Fibroblast of peridontal ligament (primary cell): ENCODE measurements around the gene CACNA1D.

Experiments used
- DNase-seq: peaks from one replicate; pipeline ENCODE4 v3.0.0-alpha.2; 2010; ENCODE audit errors: extremely low read depth

Gene CACNA1D

DNA sequence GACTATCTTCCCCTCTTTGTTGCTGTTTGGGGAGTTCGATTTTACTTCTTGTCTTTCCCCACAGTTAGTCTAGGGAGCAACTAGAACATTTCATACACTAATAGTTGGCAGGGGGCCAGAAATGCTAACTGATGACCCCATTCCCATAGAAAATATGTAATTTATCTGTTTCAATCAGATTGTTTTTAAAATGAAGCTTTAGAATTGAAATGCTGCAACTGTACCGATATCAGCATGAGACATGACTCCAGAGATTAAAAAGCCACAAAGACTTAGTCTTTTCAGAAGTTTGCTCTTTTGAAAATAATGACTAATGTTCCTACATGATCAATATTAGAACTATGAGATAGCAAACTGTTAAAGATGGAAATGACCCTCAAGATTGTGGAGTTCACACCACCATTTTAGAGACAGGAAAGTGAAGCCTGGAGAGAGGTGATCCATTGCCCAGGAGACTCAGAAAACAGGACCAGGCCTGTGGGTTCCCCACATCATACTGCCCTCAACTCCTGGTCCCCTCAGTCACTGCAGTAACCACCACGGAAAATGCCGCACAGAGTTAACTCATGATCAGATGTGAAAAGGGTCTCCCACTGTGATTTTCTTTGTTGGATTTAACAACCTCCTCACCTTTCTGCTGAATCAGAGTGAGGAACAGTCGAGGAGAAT lies 221.5 kb downstream of the CACNA1D start:
- DNase-seq, result no peak

- no peak for DNase-seq
These were observed 222.6 kb downstream of the CACNA1D start for GRCh38 chr3:53716998-53717397.

GRCh38 chr3:53718462-53718861 lies 224.1 kb downstream of the CACNA1D start:
- no peak for DNase-seq

- DNase-seq, result no peak
These were observed 225.4 kb downstream of the CACNA1D start for GRCh38 chr3:53719796-53720195.

GRCh38 chr3:53721187-53722119 lies 227.0 kb downstream of the CACNA1D start:
- no peak for DNase-seq

GRCh38 chr3:53724566-53724965 lies 230.2 kb downstream of the CACNA1D start:
- no peak for DNase-seq

DNA sequence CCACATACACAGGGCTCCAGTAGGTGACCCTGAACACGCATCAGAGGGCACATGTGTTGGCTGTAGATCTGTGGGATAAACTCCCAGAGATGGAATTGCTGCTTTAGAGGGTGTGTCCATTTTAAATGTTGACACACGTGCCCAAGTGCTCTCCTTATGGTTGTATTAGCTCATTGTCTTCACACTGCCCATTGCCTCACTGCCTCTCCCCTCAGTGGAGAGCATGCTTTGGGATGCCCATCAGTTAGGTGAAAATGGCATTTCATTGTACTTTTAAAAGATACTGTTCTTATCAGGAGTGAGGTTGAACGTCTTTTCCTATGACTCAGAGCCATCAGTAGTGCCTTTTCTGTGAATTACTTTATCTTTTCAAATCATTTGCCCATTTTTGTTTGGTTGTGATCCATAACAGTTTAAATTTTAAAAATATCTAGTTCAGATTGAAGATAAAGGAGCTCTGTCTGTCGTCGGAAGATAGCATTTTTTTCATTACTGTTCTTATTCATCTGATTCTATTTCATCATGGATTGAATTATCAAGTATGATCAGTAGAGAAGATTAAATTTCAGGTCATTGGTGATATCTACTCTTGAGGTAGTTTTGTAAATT lies 231.1 kb downstream of the CACNA1D start:
- no peak for DNase-seq

- DNase-seq, result no peak
These were observed 232.2 kb downstream of the CACNA1D start for GRCh38 chr3:53726643-53727042.

DNA sequence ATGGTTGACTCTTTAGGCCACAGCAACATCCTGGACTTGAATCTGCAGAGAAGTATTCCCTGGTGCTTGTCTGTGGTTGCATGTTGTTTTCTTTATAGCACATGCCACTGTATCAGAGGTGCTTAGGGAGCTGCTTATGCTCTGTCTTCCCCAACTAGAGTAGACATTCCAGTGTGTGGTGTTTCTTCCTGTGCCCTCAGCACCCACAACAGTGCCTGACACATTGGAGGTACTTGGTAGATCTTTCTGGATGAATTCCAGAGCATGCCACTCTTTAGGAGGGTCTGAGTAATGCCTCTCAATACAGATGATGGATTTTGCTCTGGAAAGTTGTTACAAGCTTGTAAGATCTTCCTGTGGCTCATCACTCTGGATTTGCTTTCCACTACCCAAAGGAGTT lies 234.2 kb downstream of the CACNA1D start:
- DNase-seq, result no peak

GRCh38 chr3:53729159-53729558 lies 234.7 kb downstream of the CACNA1D start:
- DNase-seq, result peak; percentile 16

DNA sequence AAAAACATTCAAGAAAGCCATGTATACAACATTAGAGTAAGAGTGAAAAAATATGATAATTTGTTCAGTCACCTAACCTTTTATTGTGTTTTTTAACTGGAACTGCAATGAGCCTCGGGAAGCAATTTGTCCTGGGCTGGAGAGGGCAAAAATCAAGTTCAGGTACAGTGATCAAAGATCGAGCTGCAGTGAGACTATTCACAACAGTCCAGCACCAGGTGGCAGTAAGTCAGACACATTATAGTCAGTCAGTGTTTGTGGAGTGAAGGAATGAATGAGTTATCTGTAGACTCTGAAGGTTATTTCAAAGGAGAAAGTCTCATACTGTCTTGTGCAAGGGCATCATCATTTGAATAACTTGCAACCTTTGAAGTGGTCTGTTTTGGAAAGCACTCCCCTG lies 235.2 kb downstream of the CACNA1D start:
- DNase-seq, result peak; percentile 17

DNA sequence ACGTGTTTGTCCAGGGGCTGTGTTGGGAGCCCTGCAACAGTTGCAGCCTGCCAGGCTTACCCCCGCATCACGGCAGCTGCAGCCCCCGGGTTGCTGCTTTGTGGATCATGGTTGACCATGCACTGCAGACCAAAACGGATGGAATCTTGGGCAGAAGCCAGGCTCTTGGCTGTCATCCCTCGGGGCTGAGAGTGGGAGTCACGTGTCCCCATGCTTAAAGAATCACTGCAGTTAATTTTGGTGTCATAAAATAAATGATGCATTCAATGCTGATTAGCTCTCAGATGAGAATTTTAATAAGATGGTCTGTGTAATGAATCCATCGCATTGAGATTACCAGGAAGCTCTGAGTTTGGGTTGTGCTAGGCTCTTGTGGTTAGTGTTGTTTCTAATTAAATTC lies 236.2 kb downstream of the CACNA1D start:
- DNase-seq, result no peak

DNA sequence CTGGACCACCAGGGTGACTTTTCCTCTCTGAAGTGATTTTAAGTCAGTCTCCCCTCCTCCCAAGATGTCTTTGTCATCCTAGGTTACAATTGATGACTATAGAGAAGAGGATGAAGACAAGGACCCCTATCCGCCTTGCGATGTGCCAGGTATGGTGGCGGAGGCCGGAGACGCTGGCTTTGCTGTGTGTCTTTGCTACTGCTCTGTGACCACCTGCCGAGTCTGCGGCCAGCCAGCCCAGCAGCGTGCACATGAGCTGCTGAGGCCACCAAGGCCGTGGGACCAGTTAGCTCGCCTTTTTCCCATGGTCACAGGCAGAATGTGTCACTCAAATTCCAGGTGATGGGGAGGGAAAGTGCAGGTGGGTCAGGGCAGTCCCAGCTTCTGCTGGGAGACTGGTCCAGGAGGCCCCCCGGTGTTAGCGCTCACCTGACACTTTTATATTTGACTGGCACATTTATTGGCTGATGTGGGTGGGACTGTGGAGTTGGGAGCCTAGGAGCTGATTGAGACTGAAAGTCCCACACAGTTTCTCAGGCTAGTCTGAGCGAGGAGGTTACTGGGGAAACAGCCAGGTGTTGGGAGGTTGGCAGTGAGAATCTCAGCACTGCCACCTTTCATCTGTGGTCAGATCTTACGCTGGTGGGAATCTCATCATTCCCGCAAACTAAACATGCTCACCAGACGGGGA lies 237.7 kb downstream of the CACNA1D start:
- no peak for DNase-seq

DNA sequence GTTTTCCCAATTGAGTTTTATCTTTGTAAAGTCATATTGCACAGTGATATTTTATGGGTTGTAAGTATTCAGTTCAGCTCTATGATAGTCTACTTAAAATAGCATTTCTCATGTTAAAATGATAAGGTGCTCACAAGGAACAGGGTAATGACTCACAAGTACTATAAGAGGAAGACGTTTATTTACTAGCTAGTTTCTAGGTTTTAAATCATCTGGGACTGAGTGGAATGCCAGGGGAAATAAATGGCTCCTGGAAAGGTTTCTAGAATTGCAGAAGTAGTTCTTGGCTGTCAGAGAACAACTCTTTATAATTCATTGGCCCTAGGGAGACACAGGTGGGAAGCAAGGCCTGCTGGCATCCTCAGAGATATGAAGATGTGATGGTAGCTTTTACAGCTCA lies 239.0 kb downstream of the CACNA1D start:
- DNase-seq, result no peak

DNA sequence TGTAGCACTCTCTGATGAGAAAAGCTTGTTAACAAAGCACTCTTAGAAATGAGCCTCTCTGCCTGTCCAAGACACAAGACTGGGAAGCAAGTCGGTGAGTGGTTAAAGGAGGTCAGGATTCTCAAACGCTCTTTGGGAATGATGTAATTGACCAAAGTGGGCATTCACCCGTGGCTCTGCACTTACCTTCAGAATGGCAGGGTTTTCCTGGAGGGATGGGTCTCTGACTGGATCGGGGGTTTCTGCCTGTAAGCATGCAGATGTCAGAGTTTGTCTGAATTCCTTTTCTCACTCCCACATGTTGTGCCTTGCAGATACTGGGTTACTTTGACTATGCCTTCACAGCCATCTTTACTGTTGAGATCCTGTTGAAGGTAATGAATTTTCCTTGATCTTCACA lies 245.6 kb downstream of the CACNA1D start:
- no peak for DNase-seq

DNA sequence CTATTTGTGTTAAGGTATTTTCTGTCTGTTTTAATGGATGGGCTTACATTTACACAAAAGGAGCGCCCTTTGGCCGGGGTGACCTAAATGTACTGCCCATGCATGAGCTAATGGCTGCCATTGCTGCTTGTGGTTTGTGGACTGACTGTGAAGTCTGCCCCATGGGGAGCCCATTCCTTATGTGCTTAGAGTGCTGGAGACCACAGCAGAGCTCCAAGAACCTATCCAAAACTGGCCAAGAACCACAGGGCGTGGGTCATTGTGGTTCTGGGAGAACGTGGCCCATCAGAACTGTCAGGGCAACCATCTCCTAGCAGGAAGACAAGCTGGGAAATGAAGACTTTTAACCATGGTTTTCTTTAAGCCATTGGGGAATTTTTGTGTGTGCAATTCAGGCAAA lies 246.5 kb downstream of the CACNA1D start:
- peak; percentile 73 for DNase-seq

- DNase-seq, result no peak
These were observed 249.9 kb downstream of the CACNA1D start for GRCh38 chr3:53744351-53744750.

DNA sequence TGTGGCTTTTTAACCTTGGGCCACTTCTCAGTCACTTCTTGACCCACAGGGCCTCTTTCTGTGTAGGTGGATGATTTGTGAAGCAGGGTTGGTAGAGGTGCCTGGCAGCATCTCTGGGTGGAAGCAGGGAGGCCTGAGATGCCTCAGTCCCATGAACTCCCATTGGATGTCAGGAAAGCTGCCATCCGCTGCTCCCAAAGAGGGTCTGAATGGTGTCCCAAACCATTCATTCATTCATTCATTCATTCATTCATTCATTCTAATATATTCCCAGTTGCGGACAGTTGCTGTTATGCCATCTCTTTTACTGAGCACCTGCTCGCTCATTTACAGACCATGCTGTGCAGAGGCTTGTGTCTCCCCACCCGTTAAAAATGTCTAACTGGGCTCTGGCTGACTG lies 253.1 kb downstream of the CACNA1D start:
- no peak for DNase-seq

- DNase-seq, result no peak
These were observed 254.3 kb downstream of the CACNA1D start for GRCh38 chr3:53748512-53749271.

DNA sequence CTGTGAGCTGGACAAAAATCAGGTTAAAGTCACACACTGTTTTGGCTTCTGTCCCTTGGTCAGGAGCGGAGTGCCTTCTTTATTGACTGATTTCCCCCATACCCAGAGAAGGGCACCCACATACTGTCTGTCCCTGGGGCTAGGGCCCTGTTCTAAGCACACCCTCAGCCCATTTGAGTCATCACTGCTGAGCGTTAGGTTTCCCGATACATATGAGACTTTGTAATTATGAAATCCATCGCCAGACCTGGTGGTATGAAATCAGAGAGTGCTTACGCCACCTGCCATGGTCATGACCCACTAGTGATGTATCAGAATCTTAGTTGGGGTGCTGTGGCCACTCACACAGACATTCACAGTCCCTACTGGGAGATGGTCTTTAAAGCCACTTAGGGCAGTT lies 255.0 kb downstream of the CACNA1D start:
- DNase-seq, result no peak
